Spinal cord (tissue), 10 donors: Measurements from ENCODE around the gene UBIAD1. TPM values are rescaled to one million over a fixed set of nuclear protein-coding genes. Genes with fewer than 3 reads are reported as not detected.

Source experiments
- DNase-seq, 6 donors: peaks; one replicate each; pipeline versions ENCODE4 v3.0.0 to v3.0.0-alpha.2; 2013 to 2015; ENCODE audit warnings: low spot score in 6 of 6, low read depth in 4 of 6
- H3K27ac ChIP-seq: one replicate; pipeline ENCODE4 v1.5.1; 2013; ENCODE audit warnings: low read depth, low read length, control low read depth
- H3K27me3 ChIP-seq: one replicate; pipeline ENCODE4 v1.6.1; 2013; ENCODE audit warnings: low read length; ENCODE audit not compliant: control insufficient read depth, insufficient read depth
- H3K36me3 ChIP-seq: one replicate; pipeline ENCODE4 v1.6.1; 2013; ENCODE audit warnings: low read length; ENCODE audit not compliant: control insufficient read depth, insufficient read depth
- H3K4me1 ChIP-seq: one replicate; pipeline ENCODE4 v1.6.1; 2013; ENCODE audit warnings: low read length; ENCODE audit not compliant: control insufficient read depth, insufficient read depth
- H3K4me3 ChIP-seq: one replicate; pipeline ENCODE4 v1.5.1; 2013; ENCODE audit warnings: low read depth, low read length, control low read depth
- H3K9me3 ChIP-seq: one replicate; pipeline ENCODE4 v1.6.1; 2013; ENCODE audit warnings: low read length; ENCODE audit not compliant: control insufficient read depth, insufficient read depth
- WGBS: methylation state at CpG from one replicate; pipeline ENCODE4 v1.1.5; 2013; ENCODE audit warnings: missing lambda C conversion rate; ENCODE audit not compliant: insufficient coverage; 5-methylcytosine and 5-hydroxymethylcytosine counted together
- polyA plus RNA-seq, 2 donors: library from polyadenylated mRNA; unstranded; fragments of 120-200 nt; gene quantifications; one replicate each; pipeline ENCODE4 v1.2.1, GENCODE V29; 2013; ENCODE audit not compliant: insufficient read length in 2 of 2
- small RNA-seq: library from RNA; depleted of rRNA; stranded (forward); fragments of <200 nt; gene quantifications from one replicate; pipeline ENCODE3, GENCODE V24; 2014; ENCODE audit warnings: low replicate concordance
- total RNA-seq, 2 donors: library from RNA; depleted of rRNA in 1 of 2; stranded (reverse); fragments of 120-200 nt in 1 of 2; fragments of >200 nt in 1 of 2; gene quantifications; one replicate each; pipeline versions ENCODE4 v1.2.3 to v1.2.4, GENCODE V29; 2013 to 2014
- donor health status: healthy.

The UBIAD1 gene
- total and polyA plus RNA-seq, 4 donors, result 13.2 to 23.8 (median 18.4) TPM

GRCh38 chr1:11333631-11334030 is 60.6 kb downstream of the UBIAD1 start:
- no peaks in the 10 kb centered on the region for H3K27me3 ChIP-seq
- peaks cover 50% of the 10 kb centered on the region for H3K4me1 ChIP-seq
- H3K4me3 ChIP-seq, result no peak overlapping the region
- no peaks in the 10 kb centered on the region for H3K36me3 ChIP-seq
- no peaks in the 10 kb centered on the region for H3K9me3 ChIP-seq
- DNase-seq, result no peak
- no peak overlapping the region for H3K27ac ChIP-seq
- WGBS, result 33% methylated on average over 1 of the region's 7 CpGs

- Histone ChIP-seq H3K27me3 (no peaks in the 10 kb centered on the region), H3K9me3 (no peaks in the 10 kb centered on the region)
- 93% methylated on average over 5 of the region's 13 CpGs for WGBS
Observed at GRCh38 chr1:11334261-11334804, 61.3 kb downstream of the UBIAD1 start.

DNA sequence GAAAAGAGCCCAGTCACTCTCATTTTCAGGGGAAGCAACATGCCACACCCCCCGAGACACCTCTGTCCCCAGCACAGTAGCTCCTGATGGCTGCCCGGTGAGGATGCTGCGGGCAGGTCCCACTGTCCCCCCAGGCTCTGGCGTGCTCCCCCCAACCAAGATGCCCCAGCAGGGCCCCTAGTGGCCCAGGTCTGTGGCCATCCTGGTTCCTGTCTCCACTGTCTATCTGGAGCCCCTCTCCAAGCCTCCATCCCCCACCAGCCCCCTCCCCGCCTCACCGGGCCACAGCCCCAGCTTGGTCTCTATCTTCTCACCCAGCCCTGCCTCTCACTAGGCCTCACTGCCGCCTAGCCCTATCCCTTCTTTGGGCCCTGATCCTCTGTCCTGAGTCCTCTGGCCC is 61.8 kb downstream of the UBIAD1 start:
- H3K9me3 ChIP-seq, result no peaks in the 10 kb centered on the region
- 87% methylated on average over 7 of the region's 7 CpGs for WGBS
- H3K27ac ChIP-seq, result no peak overlapping the region
- H3K4me1 ChIP-seq, result peaks cover 58% of the 10 kb centered on the region
- no peak overlapping the region for H3K4me3 ChIP-seq
- no peak for DNase-seq
- no peaks in the 10 kb centered on the region for H3K27me3 ChIP-seq
- no peaks in the 10 kb centered on the region for H3K36me3 ChIP-seq

More at GRCh38 chr1:11334261-11334804, 61.3 kb downstream of the UBIAD1 start:
- Histone ChIP-seq H3K27ac (no peak overlapping the region), H3K36me3 (no peaks in the 10 kb centered on the region), H3K4me3 (no peak overlapping the region), H3K4me1 (peaks cover 54% of the 10 kb centered on the region)
- DNase-seq, result no peak

GRCh38 chr1:11335417-11336056 is 62.5 kb downstream of the UBIAD1 start:
- WGBS, result no CpG with 5 or more reads among the region's 7 CpGs
- Histone ChIP-seq H3K4me1 (peaks cover 62% of the 10 kb centered on the region), H3K36me3 (no peaks in the 10 kb centered on the region), H3K27ac (no peak overlapping the region), H3K4me3 (no peak overlapping the region), H3K27me3 (no peaks in the 10 kb centered on the region), H3K9me3 (no peaks in the 10 kb centered on the region)
- no peak for DNase-seq

DNA sequence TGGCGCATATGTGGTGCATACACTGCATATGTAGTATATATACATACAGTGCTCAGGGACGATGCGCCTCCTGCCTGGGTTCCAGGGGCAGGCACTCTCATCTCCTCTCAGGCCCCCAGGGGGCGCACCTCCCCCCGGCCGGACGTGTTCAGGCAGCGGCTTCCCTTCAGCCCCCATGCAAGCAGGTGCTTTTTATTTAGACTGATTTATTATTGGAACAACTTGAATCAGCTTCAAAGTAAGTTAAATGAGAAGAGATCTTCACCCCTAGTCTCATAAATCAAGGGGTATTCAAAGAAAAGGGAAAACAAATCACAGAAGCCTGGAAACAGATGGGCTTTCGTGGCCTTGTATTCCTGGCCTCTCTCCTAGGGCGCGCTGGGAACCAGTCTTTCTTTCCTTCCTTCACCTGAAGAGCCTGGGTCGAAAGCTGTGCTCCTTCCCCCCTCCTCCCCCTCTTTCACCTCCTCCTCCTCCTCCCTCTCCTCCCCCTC is 64.6 kb downstream of the UBIAD1 start:
- DNase-seq, result peak in 4 of 6 donors; percentile 45 to 91 (median 74)
- H3K27ac ChIP-seq, result no peak overlapping the region
- peaks cover 57% of the 10 kb centered on the region for H3K4me1 ChIP-seq
- WGBS, result no CpG with 5 or more reads among the region's 12 CpGs
- H3K27me3 ChIP-seq, result no peaks in the 10 kb centered on the region
- H3K36me3 ChIP-seq, result no peaks in the 10 kb centered on the region
- no peak overlapping the region for H3K4me3 ChIP-seq
- H3K9me3 ChIP-seq, result no peaks in the 10 kb centered on the region

Small RNA genes lying within 50 kb of the gene (small RNA-seq; reads per million reads assigned to genes)
- gene RNU6-291P, result not detected
- gene RPL39P6, result not detected

Other genes with a start within 250 kb of the UBIAD1 start
- gene MASP2, start 226.0 kb upstream of the UBIAD1 start, total RNA-seq, result not detected
- gene MASP2, start 226.0 kb upstream of the UBIAD1 start, polyA plus RNA-seq, result 1 to 10 TPM; 4.7 to 9.8 TPM
- 10 to 100 TPM; 13.4 to 28.3 TPM for gene SRM, start 213.2 kb upstream of the UBIAD1 start, total RNA-seq
- 100 to 1,000 TPM; 113 to 123 TPM for gene SRM, start 213.2 kb upstream of the UBIAD1 start, polyA plus RNA-seq
- gene EXOSC10, start 173.3 kb upstream of the UBIAD1 start, total RNA-seq, result 10 to 100 TPM; 62.0 to 79.8 TPM
- 100 to 1,000 TPM in 1 of 2 donors, 10 to 100 TPM in 1; 81.4 to 115 TPM for gene EXOSC10, start 173.3 kb upstream of the UBIAD1 start, polyA plus RNA-seq
- gene ANGPTL7, start 83.8 kb upstream of the UBIAD1 start, total RNA-seq, result 1 to 10 TPM; 4.7 to 6.1 TPM
- gene ANGPTL7, start 83.8 kb upstream of the UBIAD1 start, polyA plus RNA-seq, result 1 to 10 TPM in 1 of 2 donors, under 1 TPM in 1; 0.30 to 1.6 TPM
- 10 to 100 TPM; 44.2 to 44.8 TPM for gene MTOR, start 10.6 kb upstream of the UBIAD1 start, total RNA-seq
- 10 to 100 TPM; 50.4 to 50.8 TPM for gene MTOR, start 10.6 kb upstream of the UBIAD1 start, polyA plus RNA-seq
- 1 to 10 TPM; 7.4 to 8.3 TPM for gene DISP3, start 206.0 kb downstream of the UBIAD1 start, total RNA-seq
- gene DISP3, start 206.0 kb downstream of the UBIAD1 start, polyA plus RNA-seq, result 10 to 100 TPM; 28.5 to 29.3 TPM